Hepatocyte (in vitro differentiated cells): Measurements from ENCODE around the gene PRKCZ.

Experiments
- CTCF ChIP-seq: fragments of 200-600 bp; sonication (generic); IDR thresholded peaks from 2 replicates; pipeline ENCODE4 v1.5.1; 2016; ENCODE audit warnings: antibody characterized with exemption, mild to moderate bottlenecking; ENCODE audit not compliant: poor library complexity
- EZH2 ChIP-seq: fragments of 200-600 bp; sonication (generic); IDR thresholded peaks from 2 replicates; pipeline ENCODE4 v1.6.1; 2016; ENCODE audit warnings: antibody characterized with exemption, mild to moderate bottlenecking, borderline replicate concordance
- EZH2phosphoT487 ChIP-seq: fragments of 200-600 bp; sonication (generic); IDR thresholded peaks from one replicate; pipeline ENCODE4 v1.6.1; 2018; ENCODE audit warnings: antibody characterized with exemption, mild to moderate bottlenecking, low read depth, moderate library complexity; ENCODE audit not compliant: unreplicated experiment, severe bottlenecking

- TF ChIP-seq CTCF = no peak
- TF ChIP-seq EZH2phosphoT487 = no peak
- no peak for TF ChIP-seq EZH2
Observed at GRCh38 chr1:2073382-2074230, 23.4 kb downstream of the PRKCZ start.
